ENCODE results near the gene MYMK.

MYMK gene

GRCh38 chr9:133535306-133535877, 10.6 kb upstream of the MYMK start:
- DNase-seq (ENCODE audit: low read depth, low spot score), result no peak

- DNase-seq (ENCODE audit: low read depth, low spot score), result peak; percentile 19
Observed at GRCh38 chr9:133534346-133535291, 9.9 kb upstream of the MYMK start, which contains the start of gene ADAMTSL2. TSS of gene ADAMTSL2 (plus strand) at chr9:133534704. CDS start at chr9:133536713, 2,009 bp downstream.

GRCh38 chr9:133533857-133534256, 9.1 kb upstream of the MYMK start:
- no peak for DNase-seq (ENCODE audit: low read depth, low spot score)

GRCh38 chr9:133532937-133533668, 8.3 kb upstream of the MYMK start:
- DNase-seq (ENCODE audit: low read depth, low spot score), result peak; percentile 48

GRCh38 chr9:133531293-133531692, 6.5 kb upstream of the MYMK start:
- DNase-seq (ENCODE audit: low read depth, low spot score), result no peak

GRCh38 chr9:133529874-133530273, 5.1 kb upstream of the MYMK start:
- no peak for DNase-seq (ENCODE audit: low read depth, low spot score)

- no peak for DNase-seq (ENCODE audit: low read depth, low spot score)
Observed at GRCh38 chr9:133529457-133529856, 4.7 kb upstream of the MYMK start.

- no peak for DNase-seq (ENCODE audit: low read depth, low spot score)
Observed at GRCh38 chr9:133528876-133529241, 4.1 kb upstream of the MYMK start.

- no peak for DNase-seq (ENCODE audit: low read depth, low spot score)
Observed at GRCh38 chr9:133528001-133528875, 3.5 kb upstream of the MYMK start.

- DNase-seq (ENCODE audit: low read depth, low spot score), result no peak
Observed at GRCh38 chr9:133527444-133527920, 2.7 kb upstream of the MYMK start.

- DNase-seq (ENCODE audit: low read depth, low spot score), result no peak
Observed at GRCh38 chr9:133526721-133527321, 2.1 kb upstream of the MYMK start.

- DNase-seq (ENCODE audit: low read depth, low spot score), result no peak
Observed at GRCh38 chr9:133525677-133526076, 918 bp upstream of the MYMK start.

GRCh38 chr9:133524146-133524545, 613 bp downstream of the MYMK start:
- no peak for DNase-seq (ENCODE audit: low read depth, low spot score)

GRCh38 chr9:133523106-133523505, 1.7 kb downstream of the MYMK start:
- no peak for DNase-seq (ENCODE audit: low read depth, low spot score)

- no peak for DNase-seq (ENCODE audit: low read depth, low spot score)
Observed at GRCh38 chr9:133522073-133522910, 2.5 kb downstream of the MYMK start.

- no peak for DNase-seq (ENCODE audit: low read depth, low spot score)
Observed at GRCh38 chr9:133521122-133522072, 3.4 kb downstream of the MYMK start.

- no peak for DNase-seq (ENCODE audit: low read depth, low spot score)
Observed at GRCh38 chr9:133520121-133520835, 4.5 kb downstream of the MYMK start.

- no peak for DNase-seq (ENCODE audit: low read depth, low spot score)
Observed at GRCh38 chr9:133519693-133520092, 5.1 kb downstream of the MYMK start.
